ENCODE measurements around the gene NHERF2.

NHERF2 gene

GRCh38 chr16:2063861-2064260 is 37.2 kb downstream of the NHERF2 start:
- no peak for DNase-seq

GRCh38 chr16:2064368-2064945 is 37.8 kb downstream of the NHERF2 start:
- no peak for DNase-seq

GRCh38 chr16:2066139-2066538 is 39.4 kb downstream of the NHERF2 start:
- no peak for DNase-seq

GRCh38 chr16:2070576-2071453 is 44.1 kb downstream of the NHERF2 start:
- DNase-seq = no peak

GRCh38 chr16:2071454-2072202 is 44.9 kb downstream of the NHERF2 start:
- DNase-seq = no peak

GRCh38 chr16:2072926-2073325 is 46.2 kb downstream of the NHERF2 start:
- no peak for DNase-seq

GRCh38 chr16:2074071-2074470 is 47.4 kb downstream of the NHERF2 start:
- DNase-seq = no peak

GRCh38 chr16:2075631-2076030 is 48.9 kb downstream of the NHERF2 start:
- DNase-seq = no peak

- no peak for DNase-seq
Measured at GRCh38 chr16:2076072-2076865, 49.6 kb downstream of the NHERF2 start.

GRCh38 chr16:2077016-2077415 is 50.3 kb downstream of the NHERF2 start:
- no peak for DNase-seq

GRCh38 chr16:2077696-2078095 is 51.0 kb downstream of the NHERF2 start:
- DNase-seq = no peak

GRCh38 chr16:2078096-2078495 is 51.4 kb downstream of the NHERF2 start:
- no peak for DNase-seq

GRCh38 chr16:2078691-2079090 is 52.0 kb downstream of the NHERF2 start:
- DNase-seq = no peak

GRCh38 chr16:2079311-2079800 is 52.7 kb downstream of the NHERF2 start:
- DNase-seq = no peak

GRCh38 chr16:2079991-2080390 is 53.3 kb downstream of the NHERF2 start:
- no peak for DNase-seq

- no peak for DNase-seq
Measured at GRCh38 chr16:2081201-2082084, 54.7 kb downstream of the NHERF2 start.

GRCh38 chr16:2082171-2082982 is 55.7 kb downstream of the NHERF2 start:
- no peak for DNase-seq

- no peak for DNase-seq
Measured at GRCh38 chr16:2082983-2083364, 56.3 kb downstream of the NHERF2 start.

- DNase-seq = no peak
Measured at GRCh38 chr16:2083409-2083808, 56.7 kb downstream of the NHERF2 start.

- no peak for DNase-seq
Measured at GRCh38 chr16:2083876-2084780, 57.4 kb downstream of the NHERF2 start.

Data from NCI-H1694 (cell line).